Kidney capillary endothelial cell (primary cell): ENCODE results near the gene HTR7.

Source experiments
- DNase-seq: peaks from one replicate; pipeline ENCODE4 v3.0.0-alpha.2; 2018; ENCODE audit warnings: low spot score

The HTR7 gene

DNA sequence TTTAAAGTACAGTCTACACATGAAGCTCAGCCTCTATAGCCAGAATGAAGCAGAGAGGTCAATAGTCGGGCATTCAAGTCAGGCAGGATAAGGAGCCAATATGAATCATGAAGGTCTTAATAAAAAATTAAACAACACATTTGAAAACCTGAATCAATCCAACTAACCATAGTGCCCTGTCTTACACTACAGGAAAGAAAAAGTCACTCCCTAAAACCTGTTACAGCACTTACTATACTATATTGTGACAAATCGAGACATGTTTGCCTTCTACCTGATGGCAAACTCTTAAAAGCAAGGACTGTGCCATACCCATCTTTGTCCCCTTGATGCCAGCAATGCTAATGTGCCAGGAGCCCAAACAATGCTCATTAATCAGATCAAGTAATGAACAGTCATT is 117.6 kb downstream of the HTR7 start:
- no peak for DNase-seq

DNA sequence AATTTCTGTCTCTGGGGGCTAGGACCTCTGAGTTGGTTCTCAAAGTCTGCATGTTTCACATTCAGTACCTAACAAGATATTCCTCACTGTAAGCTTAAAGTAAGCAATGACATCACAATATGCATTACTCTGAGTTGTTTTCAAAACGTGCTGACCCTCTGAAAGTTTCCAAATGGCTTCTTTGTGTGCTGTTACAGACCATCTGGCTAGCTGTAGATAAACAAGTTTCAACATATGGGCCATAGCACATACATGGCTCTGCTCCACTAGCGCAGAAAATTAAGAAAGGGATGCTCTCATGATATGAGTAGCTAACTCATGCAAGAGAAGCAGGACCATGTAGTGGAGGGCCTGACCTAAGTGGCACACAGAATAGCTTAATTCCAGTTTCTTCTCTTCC is 119.0 kb downstream of the HTR7 start:
- no peak for DNase-seq

GRCh38 chr10:90734415-90734814 is 123.4 kb downstream of the HTR7 start:
- DNase-seq: no peak

- DNase-seq: no peak
Observed at GRCh38 chr10:90732581-90732980, 125.3 kb downstream of the HTR7 start.

DNA sequence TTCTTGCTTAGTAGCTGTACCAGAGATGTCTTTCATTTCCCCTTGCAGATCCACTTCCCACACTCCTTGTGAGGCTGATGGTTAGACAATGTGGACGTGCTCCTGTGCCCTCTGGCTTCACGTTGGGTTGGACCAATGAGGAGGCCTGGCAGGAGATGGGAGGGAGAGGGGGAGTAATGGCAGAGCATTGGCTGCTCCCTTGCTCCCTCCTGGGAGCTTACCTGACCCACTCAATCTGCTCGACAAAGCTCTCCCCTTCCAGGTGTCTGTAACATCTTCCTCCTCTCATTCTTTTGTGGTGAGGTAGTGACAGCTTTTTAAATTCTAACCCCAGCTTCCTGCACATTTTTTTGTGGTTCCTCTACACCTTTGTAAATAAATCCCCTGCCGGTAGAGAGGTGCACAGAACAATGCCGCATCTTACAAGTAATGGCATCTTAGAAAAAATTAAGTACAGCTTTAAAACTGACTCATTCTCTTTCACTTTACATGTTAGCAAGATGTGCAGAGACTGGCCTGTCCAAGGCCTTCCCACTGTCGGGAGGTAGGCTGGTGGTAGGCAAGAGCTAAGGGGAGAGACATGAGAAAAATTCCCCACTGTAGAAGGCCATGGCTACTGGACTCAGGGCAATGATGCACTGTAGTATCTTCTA is 134.3 kb downstream of the HTR7 start:
- DNase-seq: no peak

DNA sequence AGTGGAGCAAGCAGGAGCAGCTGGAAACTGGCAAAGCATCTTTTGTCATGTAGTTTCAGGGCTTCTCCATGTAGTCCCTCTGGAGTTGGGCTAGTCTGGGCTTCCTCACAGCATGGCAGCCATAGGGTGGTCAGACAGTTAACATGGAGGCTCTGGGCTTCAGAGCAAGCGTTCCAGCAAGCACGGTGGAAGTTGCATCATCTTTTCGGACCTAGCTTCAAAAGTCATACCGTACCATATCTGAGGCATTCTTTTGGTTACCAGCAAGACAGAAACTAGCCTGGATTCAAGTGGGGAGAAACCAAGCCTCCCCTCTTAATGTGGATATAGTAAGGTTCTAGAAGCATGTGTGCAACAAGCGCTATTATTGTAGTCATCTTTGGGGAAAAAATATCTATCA is 135.0 kb downstream of the HTR7 start:
- DNase-seq: no peak

GRCh38 chr10:90718182-90718581 is 139.7 kb downstream of the HTR7 start:
- DNase-seq: no peak

DNA sequence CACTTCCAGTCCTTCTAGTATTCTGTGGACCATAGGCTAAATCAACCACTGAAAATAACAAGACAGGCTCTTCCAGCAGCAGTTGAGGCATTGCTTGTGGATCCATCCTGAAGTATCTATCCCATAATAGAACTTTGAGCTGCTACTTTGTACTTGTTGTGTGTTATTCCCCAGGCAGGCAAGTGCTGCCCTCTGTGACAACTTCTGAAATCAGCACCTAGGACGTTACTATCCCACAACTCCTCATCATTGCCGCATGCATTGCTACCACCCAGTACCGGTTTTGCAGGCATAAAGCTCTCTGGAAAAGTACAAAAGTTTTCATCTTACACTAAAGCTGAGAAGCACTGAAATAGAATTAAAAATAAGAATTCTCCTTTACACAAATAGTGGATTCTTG is 145.3 kb downstream of the HTR7 start:
- no peak for DNase-seq

DNA sequence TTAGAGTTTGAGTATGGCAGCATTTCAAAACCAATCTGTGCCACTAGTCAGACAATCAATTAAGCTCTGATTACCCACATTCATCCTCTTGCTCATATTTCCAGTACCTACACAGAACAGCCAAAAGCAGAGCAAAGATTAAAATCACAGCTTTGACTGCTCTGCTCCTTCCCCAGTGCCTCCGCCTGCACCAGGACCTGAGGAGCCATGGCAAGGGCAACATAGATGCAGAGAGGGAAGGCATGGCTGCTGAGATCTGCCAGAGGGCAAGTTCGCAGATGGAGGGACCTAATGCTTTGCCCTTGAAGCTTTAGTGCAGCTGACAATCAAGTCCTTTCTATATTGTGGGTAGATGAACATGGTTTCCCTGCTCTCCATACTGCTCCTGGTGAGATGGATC is 148.1 kb downstream of the HTR7 start:
- no peak for DNase-seq

DNA sequence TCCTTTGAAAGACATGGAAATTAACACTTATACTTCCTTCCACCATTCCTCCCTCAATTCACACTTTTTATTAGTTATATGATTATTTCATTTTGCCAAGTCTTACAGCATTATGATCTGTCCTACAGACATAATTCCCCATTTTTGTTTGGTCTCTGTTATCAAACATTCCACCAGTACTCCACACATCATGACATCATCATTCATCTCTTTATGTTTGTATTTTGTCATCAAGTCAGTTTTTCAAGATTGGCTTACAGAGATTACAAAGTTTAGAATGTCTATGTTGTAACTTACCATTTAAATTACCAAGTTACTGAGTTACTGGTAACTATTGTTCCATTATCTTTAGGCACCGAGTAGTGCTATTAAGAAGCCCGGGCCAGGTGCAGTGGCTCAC is 150.2 kb downstream of the HTR7 start:
- DNase-seq: no peak

GRCh38 chr10:90701428-90701827 is 156.4 kb downstream of the HTR7 start:
- no peak for DNase-seq

- no peak for DNase-seq
Observed at GRCh38 chr10:90695915-90696676, 161.7 kb downstream of the HTR7 start.
